Gastrocnemius medialis (tissue), 4 donors: Measurements from ENCODE around the gene HIRA.

Experiments used
- POLR2A ChIP-seq, 2 donors: fragments of 450-650 bp; IDR thresholded peaks; one replicate each; pipeline ENCODE4 v1.6.1; 2017; ENCODE audit warnings: antibody characterized with exemption in 2 of 2, mild to moderate bottlenecking in 2 of 2, moderate library complexity in 2 of 2
- TF ChIP-seq, protein P1 (sequence below), 5 experiments: fragments of 450-650 bp in 3 of 5; fragments of 200-600 bp in 2 of 5; sonication (generic) in 2 of 5; IDR thresholded peaks in 4 of 5; conservative IDR thresholded peaks in 1 of 5; 1 replicate in 4 of 5; 2 replicates in 1 of 5; pipeline ENCODE4 v1.5.1; 2016 to 2019; ENCODE audit warnings: antibody characterized with exemption in 5 of 5, mild to moderate bottlenecking in 3 of 5, moderate library complexity in 3 of 5

DNA sequence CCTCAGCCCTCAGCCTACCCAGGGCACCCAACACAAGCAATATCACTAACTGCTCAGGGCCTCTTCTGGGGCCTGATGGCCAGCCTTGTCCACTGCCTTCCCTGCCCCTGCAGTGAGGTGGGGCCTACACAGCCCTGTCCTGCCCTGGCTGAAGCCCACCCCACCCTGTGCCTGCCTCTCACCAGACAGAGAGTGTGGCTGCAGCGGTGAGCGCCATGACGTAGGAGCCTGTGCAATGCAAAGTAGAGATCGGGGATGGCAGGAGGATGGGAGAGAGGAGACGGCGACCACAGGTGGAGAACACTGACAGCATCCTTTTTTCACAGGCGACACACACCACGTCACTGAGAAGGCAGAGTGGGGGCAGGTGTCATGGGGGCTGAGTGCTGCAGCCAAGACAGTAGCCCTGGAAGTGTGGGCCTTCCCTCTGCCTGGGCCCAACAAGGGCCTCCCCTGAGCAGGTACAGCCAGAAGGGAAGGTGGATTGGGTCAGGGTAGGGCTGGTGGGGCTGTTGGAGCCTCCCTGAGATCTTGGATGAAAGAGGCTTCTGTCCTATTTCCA lies 74.7 kb downstream of the HIRA start:
- TF ChIP-seq, protein P1, sequence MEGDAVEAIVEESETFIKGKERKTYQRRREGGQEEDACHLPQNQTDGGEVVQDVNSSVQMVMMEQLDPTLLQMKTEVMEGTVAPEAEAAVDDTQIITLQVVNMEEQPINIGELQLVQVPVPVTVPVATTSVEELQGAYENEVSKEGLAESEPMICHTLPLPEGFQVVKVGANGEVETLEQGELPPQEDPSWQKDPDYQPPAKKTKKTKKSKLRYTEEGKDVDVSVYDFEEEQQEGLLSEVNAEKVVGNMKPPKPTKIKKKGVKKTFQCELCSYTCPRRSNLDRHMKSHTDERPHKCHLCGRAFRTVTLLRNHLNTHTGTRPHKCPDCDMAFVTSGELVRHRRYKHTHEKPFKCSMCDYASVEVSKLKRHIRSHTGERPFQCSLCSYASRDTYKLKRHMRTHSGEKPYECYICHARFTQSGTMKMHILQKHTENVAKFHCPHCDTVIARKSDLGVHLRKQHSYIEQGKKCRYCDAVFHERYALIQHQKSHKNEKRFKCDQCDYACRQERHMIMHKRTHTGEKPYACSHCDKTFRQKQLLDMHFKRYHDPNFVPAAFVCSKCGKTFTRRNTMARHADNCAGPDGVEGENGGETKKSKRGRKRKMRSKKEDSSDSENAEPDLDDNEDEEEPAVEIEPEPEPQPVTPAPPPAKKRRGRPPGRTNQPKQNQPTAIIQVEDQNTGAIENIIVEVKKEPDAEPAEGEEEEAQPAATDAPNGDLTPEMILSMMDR (IDR thresholded peaks at IDR 0.05 in 4 of 5, conservative IDR thresholded peaks at IDR 0.05 in 1 of 5), result no peak
- TF ChIP-seq POLR2A (IDR thresholded peaks at IDR 0.05), result no peak
